HepG2 (cell line): ENCODE measurements around the gene XPO5. TPM values are rescaled to one million over a fixed set of nuclear protein-coding genes. Genes with fewer than 3 reads are reported as not detected.

Experiments used
- ATAC-seq: fragments of 200-7000 bp; cut with Tn5 transposase; 3 replicates; pipeline ENCODE4 v1.9.1; 2020; ENCODE audit warnings: mild to moderate bottlenecking, moderate library complexity
- BruUV-seq: library from RNA; stranded (reverse); fragments of 400-500 nt; replicated peaks from 2 replicates; lab custom pipeline; 2021; lab: Mats Ljungman, UMichigan
- CTCF ChIA-PET: fragments of 300-600 bp; formaldehyde crosslinking; extraction: SDS; loops from one replicate; lab custom pipeline; 2021; ENCODE audit warnings: low total read pairs, inconsistent platforms, low intra/inter-chr PET ratio; lab: Yijun Ruan, JAX
- POLR2A ChIA-PET: fragments of 350-600 bp; sonication (Branson Sonifier 250); formaldehyde crosslinking; loops from one replicate; lab custom pipeline; 2020; ENCODE audit warnings: antibody characterized with exemption, inconsistent platforms; lab: Yijun Ruan, JAX
- DNase-seq: peaks from one replicate; pipeline ENCODE4 v3.0.0-alpha.2; 2015; ENCODE audit warnings: low spot score
- FAIRE-seq: peaks from 3 replicates; lab custom pipeline; 2011; peaks lifted over from hg19 to GRCh38; lab: Jason Lieb, UNC
- H2AFZ ChIP-seq: one replicate; pipeline ENCODE4 v1.6.1; 2011; ENCODE audit warnings: low read length, inconsistent platforms
- H3K27ac ChIP-seq: fragments of 300-600 bp; 3 replicates; pipeline ENCODE4 v1.8.0; 2011; ENCODE audit warnings: mixed run types, mild to moderate bottlenecking, mixed read lengths, low read length, inconsistent platforms; ENCODE audit not compliant: insufficient read depth; ENCODE audit errors: extremely low read length
- H3K27me3 ChIP-seq, 2 experiments: fragments of 200-600 bp in 1 of 2; 2 replicates in 1 of 2; 3 replicates in 1 of 2; pipeline versions ENCODE4 v1.6.0 to v1.8.0; 2011; ENCODE audit warnings: low read length in 2 of 2, mild to moderate bottlenecking in 2 of 2, moderate library complexity in 2 of 2, inconsistent platforms in 1 of 2; ENCODE audit not compliant: insufficient read depth in 2 of 2, control insufficient read depth in 1 of 2
- H3K36me3 ChIP-seq, 2 experiments: fragments of 200-600 bp in 1 of 2; replicated peaks in 1 of 2; 2 replicates in 1 of 2; 3 replicates in 1 of 2; pipeline versions ENCODE4 v1.5.1 to v1.8.0; 2011; ENCODE audit warnings: low read length in 2 of 2, inconsistent platforms in 1 of 2; ENCODE audit not compliant: insufficient read depth in 2 of 2, control insufficient read depth in 1 of 2
- H3K4me1 ChIP-seq: 2 replicates; pipeline ENCODE4 v1.5.1; 2012; ENCODE audit warnings: low read length, inconsistent platforms; ENCODE audit not compliant: insufficient read depth
- H3K4me2 ChIP-seq: 2 replicates; pipeline ENCODE4 v1.6.0; 2011; ENCODE audit warnings: low read depth, low read length, inconsistent platforms
- H3K4me3 ChIP-seq, 3 experiments: fragments of 200-600 bp in 1 of 3; sonication (generic), shearing (Covaris generic) in 1 of 3; replicated peaks in 1 of 3; 2 replicates each; pipeline ENCODE4 v1.5.1; 2011 to 2016; ENCODE audit warnings: low read length in 3 of 3, inconsistent platforms in 2 of 3, low read depth in 2 of 3, mild to moderate bottlenecking in 2 of 3, control low read depth in 1 of 3, mixed read lengths in 1 of 3; ENCODE audit not compliant: insufficient read depth in 1 of 3
- H3K79me2 ChIP-seq: one replicate; pipeline ENCODE4 v1.6.1; 2011; ENCODE audit warnings: low read length, inconsistent platforms; ENCODE audit not compliant: insufficient read depth
- H3K9ac ChIP-seq: 2 replicates; pipeline ENCODE4 v1.6.0; 2011; ENCODE audit warnings: mild to moderate bottlenecking, low read depth, low read length, inconsistent platforms; ENCODE audit not compliant: insufficient read depth
- H3K9me3 ChIP-seq: 2 replicates; pipeline ENCODE4 v1.5.1; 2012; ENCODE audit warnings: mild to moderate bottlenecking, low read length
- H4K20me1 ChIP-seq: 2 replicates; pipeline ENCODE4 v1.6.0; 2011; ENCODE audit warnings: inconsistent platforms, mild to moderate bottlenecking, low read length, moderate library complexity; ENCODE audit not compliant: insufficient read depth
- ASH2L ChIP-seq: fragments of 300-600, 200-600 bp; sonication (generic); IDR thresholded peaks from 2 replicates; pipeline ENCODE4 v1.7.0; 2017; ENCODE audit warnings: low read depth, mild to moderate bottlenecking, moderate library complexity, mixed read lengths, low read length; ENCODE audit not compliant: insufficient read length
- CBX5 ChIP-seq: sonication (generic); formaldehyde crosslinking; IDR thresholded peaks from 2 replicates; pipeline ENCODE4 v1.4.0; 2020; ENCODE audit warnings: missing genetic modification reagents, borderline replicate concordance
- MAZ ChIP-seq, 2 experiments: sonication (generic) in 1 of 2; formaldehyde crosslinking in 1 of 2; IDR thresholded peaks; 2 replicates each; pipeline versions ENCODE4 v1.5.0 to v1.6.1; 2012 to 2020; ENCODE audit warnings: low read depth in 2 of 2, mild to moderate bottlenecking in 2 of 2, borderline replicate concordance in 1 of 2, improper control_type of control experiment in 1 of 2, low read length in 1 of 2, missing genetic modification reagents in 1 of 2, moderate library complexity in 1 of 2
- TAF15 ChIP-seq: fragments of 200-400 bp; formaldehyde crosslinking; IDR thresholded peaks from one replicate; pipeline ENCODE4 v1.6.1; 2018; ENCODE audit warnings: mild to moderate bottlenecking, low read depth, low read length; ENCODE audit not compliant: poor library complexity, severe bottlenecking
- TOPORS ChIP-seq: sonication (generic); formaldehyde crosslinking; IDR thresholded peaks from 2 replicates; pipeline ENCODE4 v1.8.0; 2023; ENCODE audit warnings: mild to moderate bottlenecking, missing genetic modification reagents
- TRAFD1 ChIP-seq: sonication (generic); formaldehyde crosslinking; IDR thresholded peaks from 2 replicates; pipeline ENCODE4 v1.5.1; 2020; ENCODE audit warnings: missing genetic modification reagents, mild to moderate bottlenecking, borderline replicate concordance
- ZNF75D ChIP-seq: sonication (generic); formaldehyde crosslinking; IDR thresholded peaks from 2 replicates; pipeline ENCODE4 v1.8.1; 2023; ENCODE audit warnings: missing genetic modification reagents, mild to moderate bottlenecking, borderline replicate concordance
- WGBS: methylation state at CpG from one replicate; pipeline ENCODE4 v1.1.6; 2017; ENCODE audit warnings: low lambda C conversion rate; 5-methylcytosine and 5-hydroxymethylcytosine counted together
- in situ Hi-C: cut with HindIII; loops from 2 replicates; pipeline ENCODE4 v1.10.0; 2017; ENCODE audit warnings: low pct_unique_long_range_greater_than_20kb; ENCODE audit not compliant: extremely low pct_ligation_motif_present
- intact Hi-C: fragments of 100-400 bp; cut with micrococcal nuclease; formaldehyde crosslinking; loops from one replicate; pipeline ENCODE4 v1.10.0; 2022; ENCODE audit not compliant: unreplicated experiment
- polyA plus RNA-seq, 8 experiments: library from polyadenylated mRNA; depleted of rRNA in 3 of 8; stranded (reverse) in 7 of 8; unstranded in 1 of 8; fragments of >200 nt; fragmentation: Illumina TruSeq in 4 of 8; extraction: Trizol in 4 of 8; gene quantifications; 2 replicates each; pipeline versions ENCODE4 v1.2.1 to v1.2.3, GENCODE V29; 2011 to 2016; ENCODE audit warnings: low read depth in 4 of 8, missing spikeins in 1 of 8, mixed read lengths in 1 of 8; ENCODE audit not compliant: insufficient read depth in 1 of 8
- total RNA-seq, 5 experiments: library from RNA; depleted of rRNA; stranded (reverse); fragments of >200 nt; fragmentation: Illumina TruSeq; extraction: Trizol; gene quantifications; 2 replicates each; pipeline ENCODE4 v1.2.3, GENCODE V29; 2016; ENCODE audit warnings: low read depth in 1 of 5
- TF ChIP-seq, protein P1 (sequence below), 2 experiments: sonication (generic) in 1 of 2; formaldehyde crosslinking in 1 of 2; IDR thresholded peaks; 2 replicates each; pipeline versions ENCODE4 v1.6.1 to v1.9.0; 2014 to 2022; ENCODE audit warnings: antibody characterized with exemption in 1 of 2, borderline replicate concordance in 1 of 2, inconsistent platforms in 1 of 2, low read depth in 1 of 2, missing genetic modification reagents in 1 of 2
- TF ChIP-seq, protein P2 (sequence below): sonication (generic); formaldehyde crosslinking; IDR thresholded peaks from 2 replicates; pipeline ENCODE4 v1.9.0; 2022; ENCODE audit warnings: missing genetic modification reagents, mild to moderate bottlenecking, borderline replicate concordance

The XPO5 gene
- total and polyA plus RNA-seq, 2 of the 13 experiments (the other 11 are each of a cell fraction or from before 2014, with no cell fraction given) = 52.2 to 68.0 TPM

GRCh38 chr6:43496370-43497128 lies 79.3 kb downstream of the XPO5 start:
- in situ Hi-C loops = loop anchor here (5.0 kb wide), 1 partner anchor 234 kb away; no protein-coding TSS in a partner anchor
- ChIA-PET CTCF (interaction anchor here (0.8 to 3.5 kb wide), 5 partner anchors 9 to 110 kb away, joined by 3 to 53 read pairs (median 3); partner anchors contain the start of gene DLK2), POLR2A (interaction anchor here (0.6 to 2.5 kb wide), 20 partner anchors 9 to 322 kb away, joined by 3 to 38 read pairs (median 4); partner anchors contain the start of genes ABCC10, DLK2, DNPH1 and GTPBP2)
- Histone ChIP-seq H3K79me2 (peaks cover 33% of the 10 kb centered on the region), H3K4me3 (peak overlapping the region in 1 of 3 experiments; percentile 27; a peak in 1 of 6 replicates), H3K27ac (peak overlapping the region; percentile 46), H2AFZ (no peak overlapping the region), H3K36me3 (peaks cover 27 to 39% of the 10 kb centered on the region in 2 experiments), H3K9me3 (no peaks in the 10 kb centered on the region), H3K4me2 (peak overlapping the region; percentile 37), H3K9ac (peak overlapping the region; percentile 31; the same call in 1 of the 2 replicates), H4K20me1 (no peaks in the 10 kb centered on the region), H3K27me3 (no peaks in the 10 kb centered on the region), H3K4me1 (peaks cover 22% of the 10 kb centered on the region)
- ATAC-seq (peak; percentile 66), FAIRE-seq (peak; percentile 81), DNase-seq (peak; percentile 80)
- BruUV-seq = no TSS peak
- intact Hi-C loops = loop anchor here (1.0 to 10.0 kb wide), 3 partner anchors 42 to 129 kb away; partner anchors contain the start of gene ZNF318
- WGBS = 36% methylated on average over 13 of the region's 18 CpGs
- TF ChIP-seq CBX5 (CRISPR knock-in tag) (no peak; the same call in 1 of the 2 replicates), TRAFD1 (no peak), TAF15 (no peak), ASH2L (no peak), MAZ (IDR thresholded peaks at IDR 0.05; ENCODE audit: borderline replicate concordance, low read depth, low read length) (peak; percentile 100), MAZ (CRISPR knock-in tag; IDR thresholded peaks at IDR 0.05; ENCODE audit: low read depth) (peak; percentile 93), TOPORS (CRISPR knock-in tag) (0 out of 2 replicates have a peak, but pooled peaks have one; percentile 19), ZNF75D (CRISPR knock-in tag) (no peak)
- TF ChIP-seq, protein P1, sequence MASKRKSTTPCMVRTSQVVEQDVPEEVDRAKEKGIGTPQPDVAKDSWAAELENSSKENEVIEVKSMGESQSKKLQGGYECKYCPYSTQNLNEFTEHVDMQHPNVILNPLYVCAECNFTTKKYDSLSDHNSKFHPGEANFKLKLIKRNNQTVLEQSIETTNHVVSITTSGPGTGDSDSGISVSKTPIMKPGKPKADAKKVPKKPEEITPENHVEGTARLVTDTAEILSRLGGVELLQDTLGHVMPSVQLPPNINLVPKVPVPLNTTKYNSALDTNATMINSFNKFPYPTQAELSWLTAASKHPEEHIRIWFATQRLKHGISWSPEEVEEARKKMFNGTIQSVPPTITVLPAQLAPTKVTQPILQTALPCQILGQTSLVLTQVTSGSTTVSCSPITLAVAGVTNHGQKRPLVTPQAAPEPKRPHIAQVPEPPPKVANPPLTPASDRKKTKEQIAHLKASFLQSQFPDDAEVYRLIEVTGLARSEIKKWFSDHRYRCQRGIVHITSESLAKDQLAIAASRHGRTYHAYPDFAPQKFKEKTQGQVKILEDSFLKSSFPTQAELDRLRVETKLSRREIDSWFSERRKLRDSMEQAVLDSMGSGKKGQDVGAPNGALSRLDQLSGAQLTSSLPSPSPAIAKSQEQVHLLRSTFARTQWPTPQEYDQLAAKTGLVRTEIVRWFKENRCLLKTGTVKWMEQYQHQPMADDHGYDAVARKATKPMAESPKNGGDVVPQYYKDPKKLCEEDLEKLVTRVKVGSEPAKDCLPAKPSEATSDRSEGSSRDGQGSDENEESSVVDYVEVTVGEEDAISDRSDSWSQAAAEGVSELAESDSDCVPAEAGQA (IDR thresholded peaks at IDR 0.05; ENCODE audit: low read depth) = no peak
- TF ChIP-seq, protein P1 (CRISPR knock-in tag; IDR thresholded peaks at IDR 0.05; ENCODE audit: borderline replicate concordance) = no peak
- TF ChIP-seq, protein P2, sequence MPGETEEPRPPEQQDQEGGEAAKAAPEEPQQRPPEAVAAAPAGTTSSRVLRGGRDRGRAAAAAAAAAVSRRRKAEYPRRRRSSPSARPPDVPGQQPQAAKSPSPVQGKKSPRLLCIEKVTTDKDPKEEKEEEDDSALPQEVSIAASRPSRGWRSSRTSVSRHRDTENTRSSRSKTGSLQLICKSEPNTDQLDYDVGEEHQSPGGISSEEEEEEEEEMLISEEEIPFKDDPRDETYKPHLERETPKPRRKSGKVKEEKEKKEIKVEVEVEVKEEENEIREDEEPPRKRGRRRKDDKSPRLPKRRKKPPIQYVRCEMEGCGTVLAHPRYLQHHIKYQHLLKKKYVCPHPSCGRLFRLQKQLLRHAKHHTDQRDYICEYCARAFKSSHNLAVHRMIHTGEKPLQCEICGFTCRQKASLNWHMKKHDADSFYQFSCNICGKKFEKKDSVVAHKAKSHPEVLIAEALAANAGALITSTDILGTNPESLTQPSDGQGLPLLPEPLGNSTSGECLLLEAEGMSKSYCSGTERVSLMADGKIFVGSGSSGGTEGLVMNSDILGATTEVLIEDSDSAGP (CRISPR knock-in tag) = 0 out of 2 replicates have a peak, but pooled peaks have one; percentile 47
